Activated CD4-positive, alpha-beta T cell treated with anti-CD3 and anti-CD28 coated beads, Interleukin-2, amount 10 ng/mL, durations not matched to agents 7 days and 5 days (primary cell): ENCODE data around the gene TAS2R13. TPM values are rescaled to one million over a fixed set of nuclear protein-coding genes. Genes with fewer than 3 reads are reported as not detected.

Source experiments
- CTCF ChIA-PET: fragments of 350-600 bp; sonication (Branson Sonifier 250); formaldehyde crosslinking; loops from one replicate; lab custom pipeline; 2021; ENCODE audit warnings: antibody characterized with exemption; lab: Charles Lee
- POLR2A ChIA-PET: fragments of 350-600 bp; sonication (Branson Sonifier 250); formaldehyde crosslinking; loops from one replicate; lab custom pipeline; 2021; ENCODE audit warnings: antibody characterized with exemption; lab: Charles Lee
- DNase-seq: peaks from one replicate; pipeline ENCODE4 v3.0.0-alpha.2; 2020
- H3K27ac Mint-ChIP-seq: one replicate; pipeline ENCODE4 v1.8.0; 2021; ENCODE audit warnings: mild to moderate bottlenecking, moderate library complexity, mixed read lengths
- H3K27me3 Mint-ChIP-seq: one replicate; pipeline ENCODE4 v1.8.0; 2021; ENCODE audit warnings: mixed read lengths
- H3K36me3 Mint-ChIP-seq: one replicate; pipeline ENCODE4 v1.8.0; 2021; ENCODE audit warnings: low read depth, mixed read lengths
- H3K4me1 Mint-ChIP-seq: one replicate; pipeline ENCODE4 v1.8.0; 2021; ENCODE audit warnings: mixed read lengths
- H3K4me3 Mint-ChIP-seq: one replicate; pipeline ENCODE4 v1.8.0; 2021; ENCODE audit warnings: mild to moderate bottlenecking, moderate library complexity, mixed read lengths
- H3K9me3 Mint-ChIP-seq: one replicate; pipeline ENCODE4 v1.8.0; 2021; ENCODE audit warnings: mixed read lengths
- total RNA-seq, 2 experiments: library from RNA; stranded (reverse); gene quantifications; one replicate each; pipeline ENCODE4 v1.2.3, GENCODE V29; 2021

Gene TAS2R13
- total RNA-seq, result 1 to 10 TPM; 1.0 to 1.1 TPM

DNA sequence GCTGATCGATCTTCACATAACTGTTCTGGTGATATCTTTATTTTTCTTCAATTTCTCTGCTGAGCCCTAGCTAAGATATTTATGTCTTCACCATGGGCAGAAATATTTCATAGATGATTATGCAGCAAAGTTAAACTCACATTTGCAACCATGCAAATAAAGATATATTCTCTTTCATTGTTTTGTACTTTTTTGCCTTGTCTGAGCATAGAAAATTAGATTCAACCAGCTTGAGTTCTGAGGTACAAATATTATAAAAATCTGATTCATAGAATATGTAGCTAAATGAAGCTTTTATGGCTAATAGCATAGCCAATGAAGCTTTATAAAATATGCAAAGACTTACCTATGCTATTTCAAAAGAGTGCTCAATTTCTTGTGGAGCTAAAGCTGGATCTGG lies at the start of gene TAS2R13:
Gene TAS2R13, minus strand, starts transcription at position 101 of the 400 bp plus-strand sequence. CDS start 264 bp downstream, outside the sequence.
- Mint-ChIP-seq H3K27ac (no peak within 1 kb of the TSS), H3K27me3 (no peaks in the 10 kb centered on the region), H3K36me3 (peaks cover 10% of the 10 kb centered on the region), H3K4me1 (no peaks in the 10 kb centered on the region), H3K4me3 (no peak within 1 kb of the TSS), H3K9me3 (peaks cover 12% of the 10 kb centered on the region)
- CTCF ChIA-PET, result no interaction called here
- POLR2A ChIA-PET, result no interaction called here
- DNase-seq, result no peak

DNA sequence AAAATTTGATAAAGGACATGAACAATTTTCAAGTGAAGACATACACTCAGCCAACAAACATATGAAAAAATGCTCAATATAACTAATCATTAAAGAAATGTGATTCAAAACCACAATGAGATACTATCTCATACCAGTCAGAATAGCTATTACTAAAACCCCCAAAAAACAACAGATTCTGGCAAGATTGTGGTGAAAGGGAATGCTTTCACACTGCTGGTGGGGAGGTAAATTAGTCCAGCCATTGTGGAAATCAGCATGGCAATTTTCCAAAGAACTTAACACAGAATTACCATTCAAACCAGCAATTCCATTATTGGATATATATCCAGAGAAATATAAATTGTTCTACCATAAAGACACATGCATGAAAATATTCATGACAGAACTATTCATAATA lies 48.4 kb upstream of the TAS2R13 start:
- CTCF ChIA-PET, result no interaction called here
- H3K4me1 Mint-ChIP-seq, result peaks cover 54% of the 10 kb centered on the region

DNA sequence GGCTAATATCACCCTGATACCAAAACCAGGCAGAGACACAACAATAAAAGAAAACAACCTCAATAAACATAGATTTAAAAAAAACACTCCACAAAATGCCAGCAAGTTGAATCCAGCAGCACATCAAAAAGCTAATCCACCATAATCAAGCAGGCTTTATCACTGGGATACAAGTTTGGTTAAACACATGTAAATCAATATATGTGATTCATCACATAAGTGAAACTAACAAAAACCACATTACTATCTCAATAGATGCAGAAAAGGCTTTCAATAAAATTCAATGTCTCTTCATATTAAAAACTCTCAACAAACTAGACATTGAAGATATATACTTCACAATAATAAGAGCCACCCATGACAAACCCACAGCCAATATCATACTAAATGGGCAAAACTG lies 46.7 kb upstream of the TAS2R13 start:
- H3K36me3 Mint-ChIP-seq, result peaks cover 45% of the 10 kb centered on the region
- no peak for DNase-seq
- POLR2A ChIA-PET, result no interaction called here
- peaks cover 46% of the 10 kb centered on the region for H3K4me1 Mint-ChIP-seq
- CTCF ChIA-PET, result no interaction called here
- no peak overlapping the region for H3K4me3 Mint-ChIP-seq
- peaks cover 20% of the 10 kb centered on the region for H3K9me3 Mint-ChIP-seq
- no peak overlapping the region for H3K27ac Mint-ChIP-seq
- H3K27me3 Mint-ChIP-seq, result no peaks in the 10 kb centered on the region

More for the DNA sequence above, 48.4 kb upstream of the TAS2R13 start:
- H3K27me3 Mint-ChIP-seq, result no peaks in the 10 kb centered on the region
- H3K27ac Mint-ChIP-seq, result no peak overlapping the region
- H3K36me3 Mint-ChIP-seq, result peaks cover 47% of the 10 kb centered on the region
- H3K4me3 Mint-ChIP-seq, result no peak overlapping the region
- POLR2A ChIA-PET, result no interaction called here
- H3K9me3 Mint-ChIP-seq, result peaks cover 20% of the 10 kb centered on the region
- DNase-seq, result no peak

GRCh38 chr12:10952645-10953044 lies 43.3 kb upstream of the TAS2R13 start:
- H3K9me3 Mint-ChIP-seq, result peaks cover 30% of the 10 kb centered on the region
- peaks cover 46% of the 10 kb centered on the region for H3K36me3 Mint-ChIP-seq
- POLR2A ChIA-PET, result no interaction called here

DNA sequence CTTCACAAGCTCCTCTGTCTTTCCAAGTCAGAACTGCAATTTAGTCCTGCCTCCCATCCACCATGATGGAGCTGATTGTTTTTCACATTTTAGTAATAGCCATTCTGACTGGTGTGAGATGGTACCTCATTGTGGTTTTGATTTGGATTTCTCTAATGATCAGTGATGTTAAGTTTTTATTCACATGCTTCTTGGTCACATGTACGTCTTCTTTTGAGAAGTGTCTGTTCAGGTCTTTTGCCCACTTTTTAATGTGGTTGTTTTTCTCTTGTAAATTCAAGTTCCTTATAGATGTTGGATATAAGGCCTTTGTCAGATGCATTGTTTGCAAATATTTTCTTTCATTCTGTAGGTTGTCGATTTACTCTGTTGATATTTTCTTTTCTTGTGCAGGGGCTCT lies 33.8 kb upstream of the TAS2R13 start:
- Mint-ChIP-seq H3K4me3 (no peak overlapping the region), H3K9me3 (peaks cover 24% of the 10 kb centered on the region), H3K27ac (no peak overlapping the region), H3K27me3 (no peaks in the 10 kb centered on the region), H3K36me3 (peaks cover 19% of the 10 kb centered on the region), H3K4me1 (peaks cover 16% of the 10 kb centered on the region)
- DNase-seq, result no peak
- ChIA-PET POLR2A (no interaction called here), CTCF (interaction anchor here (0.6 kb wide), 1 partner anchor 222 kb away, joined by 3 read pairs; no protein-coding TSS in a partner anchor)

More at GRCh38 chr12:10952645-10953044, 43.3 kb upstream of the TAS2R13 start:
- H3K4me1 Mint-ChIP-seq, result peaks cover 25% of the 10 kb centered on the region
- H3K27me3 Mint-ChIP-seq, result no peaks in the 10 kb centered on the region
- H3K4me3 Mint-ChIP-seq, result no peak overlapping the region
- no peak overlapping the region for H3K27ac Mint-ChIP-seq
- no peak for DNase-seq
- CTCF ChIA-PET, result no interaction called here

DNA sequence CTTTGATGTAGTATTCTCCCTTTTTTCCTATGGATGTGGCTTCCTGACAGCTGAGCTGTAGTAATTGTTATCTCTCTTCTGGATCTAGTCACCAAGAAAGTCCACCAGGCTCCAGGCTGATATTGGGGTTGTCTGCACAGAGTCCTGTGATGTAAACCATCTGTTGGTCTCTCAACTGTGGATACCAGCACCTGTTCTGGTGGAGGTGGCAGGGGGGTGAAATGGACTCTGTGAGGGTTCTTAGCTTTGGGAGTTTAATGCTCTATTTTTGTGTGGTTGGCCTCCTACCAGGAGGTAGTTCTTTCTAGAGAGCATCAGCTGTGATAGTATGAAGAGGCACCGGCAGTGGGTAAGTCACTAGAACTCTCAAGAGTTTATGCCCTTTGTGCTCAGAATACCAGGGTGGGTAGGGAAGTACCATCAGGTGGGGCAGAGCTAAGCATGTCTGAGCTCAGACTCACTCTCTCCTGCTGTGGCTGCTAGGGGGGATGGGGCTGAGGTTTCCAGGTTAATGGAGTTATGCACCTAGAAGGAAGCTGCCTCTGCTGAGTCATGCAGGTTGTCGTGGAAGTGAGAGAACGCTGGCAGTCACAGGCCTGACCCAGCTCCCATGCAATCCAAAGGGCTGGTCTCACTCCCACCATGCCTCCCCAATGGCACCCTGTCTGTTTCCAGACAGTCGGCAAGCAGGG lies 32.7 kb upstream of the TAS2R13 start:
- no peak for DNase-seq
- POLR2A ChIA-PET, result no interaction called here

GRCh38 chr12:10941369-10941768 lies 32.0 kb upstream of the TAS2R13 start:
- DNase-seq, result no peak
- CTCF ChIA-PET, result no interaction called here
- Mint-ChIP-seq H3K27me3 (no peaks in the 10 kb centered on the region), H3K9me3 (peaks cover 10% of the 10 kb centered on the region), H3K4me1 (peaks cover 16% of the 10 kb centered on the region), H3K36me3 (peaks cover 7% of the 10 kb centered on the region), H3K4me3 (no peak overlapping the region), H3K27ac (no peak overlapping the region)
- POLR2A ChIA-PET, result no interaction called here

More for the DNA sequence above, 32.7 kb upstream of the TAS2R13 start:
- CTCF ChIA-PET, result interaction anchor here (0.6 kb wide), 1 partner anchor 274 kb away, joined by 3 read pairs; no protein-coding TSS in a partner anchor
- no peak overlapping the region for H3K4me3 Mint-ChIP-seq
- H3K9me3 Mint-ChIP-seq, result peaks cover 15% of the 10 kb centered on the region
- no peaks in the 10 kb centered on the region for H3K27me3 Mint-ChIP-seq
- no peak overlapping the region for H3K27ac Mint-ChIP-seq
- H3K4me1 Mint-ChIP-seq, result peaks cover 16% of the 10 kb centered on the region
- H3K36me3 Mint-ChIP-seq, result peaks cover 12% of the 10 kb centered on the region

- Mint-ChIP-seq H3K4me1 (peaks cover 16% of the 10 kb centered on the region), H3K27me3 (no peaks in the 10 kb centered on the region), H3K27ac (no peak overlapping the region), H3K9me3 (peaks cover 6% of the 10 kb centered on the region), H3K4me3 (no peak overlapping the region), H3K36me3 (peaks cover 4% of the 10 kb centered on the region)
- POLR2A ChIA-PET, result no interaction called here
- CTCF ChIA-PET, result no interaction called here
- no peak for DNase-seq
Measured at GRCh38 chr12:10940389-10940788, 31.0 kb upstream of the TAS2R13 start.

DNA sequence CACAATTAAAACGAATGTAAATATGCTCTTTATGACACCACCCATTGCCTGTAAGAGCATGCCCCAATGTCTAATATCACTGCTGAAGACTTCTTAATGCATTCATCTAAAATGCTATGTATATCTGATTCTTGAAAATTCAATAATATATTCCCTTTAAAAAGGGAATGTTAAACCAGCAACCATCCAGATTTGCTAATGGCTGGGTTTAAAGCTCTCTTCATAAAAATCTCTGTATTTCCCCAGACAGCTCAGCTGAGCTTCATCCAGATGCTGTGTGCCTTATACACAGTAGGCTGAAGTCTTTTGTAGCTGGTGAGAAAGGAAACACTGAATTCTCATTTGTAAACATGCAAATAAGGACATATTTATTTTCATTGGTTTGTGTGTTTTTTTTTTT lies 29.8 kb upstream of the TAS2R13 start, which contains the start of gene TAS2R14:
Gene TAS2R14, minus strand, starts transcription at position 101 of the 400 bp plus-strand sequence. Its CDS starts 56 bp downstream, at position 45.
- H3K27ac Mint-ChIP-seq, result no peak within 1 kb of the TSS
- DNase-seq, result no peak
- no peak within 1 kb of the TSS for H3K4me3 Mint-ChIP-seq
- no peaks in the 10 kb centered on the region for H3K9me3 Mint-ChIP-seq
- peaks cover 16% of the 10 kb centered on the region for H3K4me1 Mint-ChIP-seq
- H3K27me3 Mint-ChIP-seq, result no peaks in the 10 kb centered on the region
- H3K36me3 Mint-ChIP-seq, result no peaks in the 10 kb centered on the region
- CTCF ChIA-PET, result interaction anchor here (0.6 kb wide), 1 partner anchor 371 kb away, joined by 3 read pairs; no protein-coding TSS in a partner anchor
- POLR2A ChIA-PET, result no interaction called here

GRCh38 chr12:10936506-10936905 lies 27.1 kb upstream of the TAS2R13 start:
- no peaks in the 10 kb centered on the region for H3K36me3 Mint-ChIP-seq
- peaks cover 2% of the 10 kb centered on the region for H3K4me1 Mint-ChIP-seq
- CTCF ChIA-PET, result interaction anchor here (0.6 kb wide), 1 partner anchor 257 kb away, joined by 3 read pairs; no protein-coding TSS in a partner anchor
- H3K27me3 Mint-ChIP-seq, result no peaks in the 10 kb centered on the region
- POLR2A ChIA-PET, result no interaction called here
- no peak overlapping the region for H3K4me3 Mint-ChIP-seq
- no peak overlapping the region for H3K27ac Mint-ChIP-seq
- no peak for DNase-seq
- H3K9me3 Mint-ChIP-seq, result no peaks in the 10 kb centered on the region

DNA sequence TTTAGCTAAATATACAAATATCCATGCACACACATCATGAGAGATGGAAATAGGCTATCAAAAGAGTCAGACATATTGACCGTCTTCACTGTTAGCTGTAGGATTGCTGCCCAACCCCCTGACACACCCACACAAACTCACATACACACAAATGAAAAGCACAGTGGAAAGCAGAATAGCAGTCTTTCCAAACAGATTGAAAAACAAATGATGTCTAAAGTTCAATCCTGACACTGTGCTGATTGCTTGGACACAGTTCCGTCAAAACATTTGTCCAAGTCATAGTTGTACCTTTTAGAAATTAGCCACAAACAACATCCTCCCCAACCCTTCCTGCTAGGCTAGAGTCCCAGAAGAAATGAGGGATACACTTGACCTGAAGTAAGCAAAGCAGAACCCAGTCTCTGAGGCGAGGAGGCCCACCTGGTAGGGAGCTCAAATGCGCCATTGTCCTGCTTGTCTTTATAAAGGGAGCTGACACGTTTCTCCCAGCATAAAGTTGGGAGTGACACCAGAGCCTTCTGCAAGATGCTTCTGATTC lies 19.5 kb upstream of the TAS2R13 start, which contains the start of gene PRH2:
Gene PRH2, plus strand, starts transcription at position 491 of the 541 bp plus-strand sequence. Its CDS starts 38 bp downstream, at position 529.
- Mint-ChIP-seq H3K27ac (no peak within 1 kb of the TSS), H3K4me3 (no peak within 1 kb of the TSS), H3K4me1 (no peaks in the 10 kb centered on the region), H3K36me3 (no peaks in the 10 kb centered on the region), H3K9me3 (no peaks in the 10 kb centered on the region), H3K27me3 (no peaks in the 10 kb centered on the region)
- POLR2A ChIA-PET, result no interaction called here
- DNase-seq, result no peak
- CTCF ChIA-PET, result no interaction called here

DNA sequence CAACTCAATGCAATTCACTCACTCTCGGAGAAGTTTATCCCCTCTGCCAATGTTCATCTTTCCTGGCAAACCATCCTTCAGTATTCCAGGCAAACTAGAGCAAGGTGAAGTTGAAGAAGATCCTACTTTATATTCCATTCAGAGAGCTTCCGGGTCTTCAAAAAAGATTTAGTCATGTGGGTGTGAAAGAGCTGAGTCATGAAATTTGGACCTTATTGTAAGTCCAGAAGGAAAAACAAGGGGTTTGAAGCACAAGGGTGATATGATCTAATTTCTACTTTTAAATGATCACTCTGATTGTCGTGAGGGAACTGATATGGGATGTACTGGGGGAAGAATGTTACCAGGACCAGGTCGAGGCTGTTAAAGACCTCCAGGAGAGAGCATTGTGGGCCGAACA lies 16.9 kb upstream of the TAS2R13 start:
- CTCF ChIA-PET, result no interaction called here
- POLR2A ChIA-PET, result interaction anchor here (0.6 kb wide), 1 partner anchor 283 kb away, joined by 4 read pairs; no protein-coding TSS in a partner anchor
- H3K27ac Mint-ChIP-seq, result no peak overlapping the region

DNA sequence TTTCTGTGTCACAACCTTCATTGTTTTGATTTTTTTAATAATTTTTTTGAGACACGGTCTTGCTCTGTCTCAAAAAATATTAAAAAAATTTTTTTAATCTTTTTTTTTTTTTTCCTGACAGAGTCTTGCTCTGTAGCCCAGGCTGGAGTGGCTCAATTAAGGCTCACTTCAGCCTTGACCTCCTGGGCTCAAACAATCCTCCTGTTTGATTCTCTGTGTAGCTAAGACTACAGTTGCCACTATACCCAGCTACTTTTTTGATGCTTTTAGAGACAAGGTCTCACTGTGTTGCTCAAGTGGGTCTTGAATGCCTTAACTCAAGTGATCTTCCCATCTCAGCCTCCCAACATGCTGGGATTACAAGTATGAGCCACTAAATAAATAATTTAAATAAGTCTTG lies 10.4 kb upstream of the TAS2R13 start:
- DNase-seq, result no peak
- no peaks in the 10 kb centered on the region for H3K36me3 Mint-ChIP-seq

More for the DNA sequence above, 16.9 kb upstream of the TAS2R13 start:
- Mint-ChIP-seq H3K4me3 (no peak overlapping the region), H3K4me1 (no peaks in the 10 kb centered on the region), H3K36me3 (no peaks in the 10 kb centered on the region), H3K27me3 (no peaks in the 10 kb centered on the region), H3K9me3 (no peaks in the 10 kb centered on the region)
- DNase-seq, result no peak

More for the DNA sequence above, 10.4 kb upstream of the TAS2R13 start:
- Mint-ChIP-seq H3K27ac (no peak overlapping the region), H3K27me3 (no peaks in the 10 kb centered on the region), H3K4me3 (no peak overlapping the region), H3K9me3 (no peaks in the 10 kb centered on the region), H3K4me1 (no peaks in the 10 kb centered on the region)
- ChIA-PET CTCF (no interaction called here), POLR2A (no interaction called here)
